GM12891 (cell line): ENCODE measurements around the gene FSTL1.

Experiments used
- POLR2A ChIP-seq: IDR thresholded peaks from 2 replicates; pipeline ENCODE4 v1.6.1; 2011; ENCODE audit warnings: low read depth, low read length, control low read depth
- POLR2AphosphoS5 ChIP-seq: IDR thresholded peaks from 2 replicates; pipeline ENCODE4 v1.6.1; 2011; ENCODE audit warnings: low read depth, low read length, control low read depth
- SPI1 ChIP-seq: IDR thresholded peaks from 2 replicates; pipeline ENCODE4 v1.6.1; 2011; ENCODE audit warnings: low read depth, low read length, control low read depth

DNA sequence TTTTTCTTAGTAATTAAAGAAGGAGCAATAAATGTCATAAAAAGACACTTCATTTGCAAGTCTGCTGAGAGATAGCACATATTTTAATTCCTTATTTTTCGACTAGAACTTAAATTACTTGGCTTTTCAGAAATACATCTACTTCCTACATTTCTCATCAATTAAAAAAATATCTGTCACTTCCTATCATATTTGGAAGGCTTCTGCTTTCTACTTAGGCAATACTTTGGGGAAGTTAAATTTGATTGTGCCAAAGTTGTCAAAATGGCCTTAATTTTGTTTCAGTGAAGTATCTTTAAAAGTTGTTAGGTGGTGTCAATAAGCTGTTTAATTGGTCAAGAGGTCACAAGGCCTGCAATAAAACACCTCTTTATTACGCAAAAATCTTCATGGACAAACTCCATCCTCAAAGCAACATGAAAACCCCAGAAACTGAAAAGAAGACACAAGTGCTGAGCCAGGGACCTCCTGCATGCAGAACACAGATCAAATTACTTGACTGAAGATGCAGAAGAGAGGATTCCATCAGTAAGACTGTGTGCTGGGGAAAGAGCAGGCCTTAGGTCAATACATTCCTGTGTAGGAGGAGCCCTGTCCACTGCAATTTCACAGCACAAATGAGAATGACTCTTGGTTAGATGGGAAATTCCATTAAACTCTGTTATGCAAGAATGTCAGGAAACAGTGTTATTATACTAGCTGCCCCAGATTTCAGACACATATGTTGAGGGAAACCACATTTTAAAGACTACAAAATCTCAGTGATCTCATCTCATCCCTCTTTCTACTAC lies 48.0 kb upstream of the FSTL1 start:
- TF ChIP-seq POLR2A (no peak), POLR2AphosphoS5 (no peak), SPI1 (no peak)
